Motor neuron (in vitro differentiated cells): ENCODE results near the gene VASP. TPM values are rescaled to one million over a fixed set of nuclear protein-coding genes. Genes with fewer than 3 reads are reported as not detected.

Experiments used
- ATAC-seq, 8 experiments: fragments of 200-7000 bp; cut with Tn5 transposase; replicated peaks in 6 of 8; 2 replicates each; pipeline ENCODE4 v1.8.0; 2021; ENCODE audit warnings: mild to moderate bottlenecking in 8 of 8, moderate library complexity in 8 of 8
- H3K27ac ChIP-seq, 2 donors: fragments of 250-450 bp; sonication (Bioruptor Pico); 2 replicates each; pipeline ENCODE4 v1.9.0; 2021; ENCODE audit warnings: antibody characterized with exemption in 2 of 2, mild to moderate bottlenecking in 2 of 2, moderate library complexity in 1 of 2
- H3K4me1 ChIP-seq, 2 donors: fragments of 250-450 bp; sonication (Bioruptor Pico); replicated peaks in 1 of 2; 2 replicates each; pipeline ENCODE4 v1.6.1; 2021; ENCODE audit warnings: antibody characterized with exemption in 2 of 2, mild to moderate bottlenecking in 2 of 2, moderate library complexity in 1 of 2
- H3K4me3 ChIP-seq, 5 donors: fragments of 250-450 bp; sonication (Bioruptor Pico); 2 replicates each; pipeline ENCODE4 v1.9.0; 2021; ENCODE audit warnings: antibody characterized with exemption in 5 of 5, mild to moderate bottlenecking in 5 of 5, moderate library complexity in 4 of 5
- WGBS, 10 experiments: fragments of 450-650 bp; shearing (Covaris generic); methylation state at CpG; one replicate each; pipeline ENCODE4 v1.0.0; 2022; 5-methylcytosine and 5-hydroxymethylcytosine counted together
- in situ Hi-C, 9 experiments: fragments of 400-800 bp; cut with MboI; loops; one replicate each; pipeline ENCODE4 v1.15.0; 2021; ENCODE audit warnings: low sequenced_read_pairs in 9 of 9, low pct_unique_long_range_greater_than_20kb in 2 of 9; ENCODE audit not compliant: unreplicated experiment in 9 of 9
- total RNA-seq, 8 experiments: library from RNA; unstranded; fragments of 300-600 nt; gene quantifications; 2 replicates each; pipeline versions ENCODE4 v1.2.3 to v1.2.4, GENCODE V29; 2022

The VASP gene
- 10 to 100 TPM; 11.6 to 52.1 (median 23.7) TPM for total RNA-seq

- Histone ChIP-seq H3K4me1 (peaks cover 6 to 12% of the 10 kb centered on the region in 2 donors), H3K27ac (peak within 1 kb of the TSS; percentile 31 to 64), H3K4me3 (peak within 1 kb of the TSS; percentile 69 to 95 (median 84))
- ATAC-seq = peak; percentile 34 to 69 (median 48)
- 0 to 2% (median 0%) methylated on average over 2 to 7 of the region's 65 CpGs; no CpG with 5 or more reads in 7 of the 10 experiments for WGBS, 10 experiments
- in situ Hi-C loops = loop anchor here in 1 of 9 experiments (25.0 kb wide), 1 partner anchor 180 kb away; the partner anchor contains the start of genes QPCTL and SNRPD2
Measured at GRCh38 chr19:45506989-45507871, at the start of gene VASP. Gene VASP, plus strand, starts transcription at chr19:45507479. Its CDS starts 293 bp downstream, at chr19:45507772.

- no peak for ATAC-seq
- no peak overlapping the region for H3K27ac ChIP-seq
- no peak overlapping the region for H3K4me3 ChIP-seq
- in situ Hi-C loops = no loop called here
- H3K4me1 ChIP-seq = peaks cover 5 to 10% of the 10 kb centered on the region in 2 donors
Measured at GRCh38 chr19:45457776-45458175, 49.5 kb upstream of the VASP start.

- Histone ChIP-seq H3K4me1 (peaks cover 2 to 3% of the 10 kb centered on the region in 2 donors), H3K27ac (no peak overlapping the region), H3K4me3 (no peak overlapping the region)
- 20 to 80% (median 54%) methylated on average over 1 to 5 of the region's 8 CpGs; no CpG with 5 or more reads in 6 of the 10 experiments for WGBS, 10 experiments
- no peak for ATAC-seq
- in situ Hi-C loops = no loop called here
Measured at GRCh38 chr19:45460807-45461347, 46.4 kb upstream of the VASP start.

GRCh38 chr19:45462174-45462573, 45.1 kb upstream of the VASP start:
- Histone ChIP-seq H3K4me1 (no peaks in the 10 kb centered on the region), H3K27ac (no peak overlapping the region), H3K4me3 (no peak overlapping the region)
- no peak for ATAC-seq
- in situ Hi-C loops = no loop called here
- WGBS, 10 experiments = 36 to 80% (median 68%) methylated on average over 1 to 4 of the region's 4 CpGs; no CpG with 5 or more reads in 2 of the 10 experiments

GRCh38 chr19:45463241-45463640, 44.0 kb upstream of the VASP start:
- in situ Hi-C loops = no loop called here
- no peak overlapping the region for H3K27ac ChIP-seq
- no peak for ATAC-seq
- WGBS, 10 experiments = 20 to 94% (median 80%) methylated on average over 1 to 3 of the region's 4 CpGs; no CpG with 5 or more reads in 4 of the 10 experiments
- no peak overlapping the region for H3K4me3 ChIP-seq
- H3K4me1 ChIP-seq = no peaks in the 10 kb centered on the region

- 40 to 100% (median 70%) methylated on average over 1 to 2 of the region's 2 CpGs; no CpG with 5 or more reads in 3 of the 10 experiments for WGBS, 10 experiments
- in situ Hi-C loops = no loop called here
- Histone ChIP-seq H3K4me1 (no peaks in the 10 kb centered on the region), H3K27ac (no peak overlapping the region), H3K4me3 (no peak overlapping the region)
- no peak for ATAC-seq
Measured at GRCh38 chr19:45464274-45464673, 43.0 kb upstream of the VASP start.

- Histone ChIP-seq H3K4me3 (no peak overlapping the region), H3K27ac (no peak overlapping the region), H3K4me1 (peaks cover 0 to 1% of the 10 kb centered on the region in 2 donors)
- in situ Hi-C loops = no loop called here
- 0 to 100% (median 10%) methylated on average over 1 to 3 of the region's 8 CpGs; no CpG with 5 or more reads in 6 of the 10 experiments for WGBS, 10 experiments
- ATAC-seq = no peak
Measured at GRCh38 chr19:45464852-45465441, 42.3 kb upstream of the VASP start.

GRCh38 chr19:45467115-45467455, 40.2 kb upstream of the VASP start:
- in situ Hi-C loops = no loop called here
- H3K27ac ChIP-seq = no peak overlapping the region
- H3K4me3 ChIP-seq = peak overlapping the region; percentile 46 to 69 (median 64)
- no peak for ATAC-seq
- peaks cover 0 to 3% of the 10 kb centered on the region in 2 donors for H3K4me1 ChIP-seq
- WGBS, 10 experiments = 0 to 10% (median 0%) methylated on average over 1 to 7 of the region's 11 CpGs; no CpG with 5 or more reads in 4 of the 10 experiments

GRCh38 chr19:45467456-45468158, 39.7 kb upstream of the VASP start, which contains the start of gene FOSB:
Gene FOSB, plus strand, starts transcription at chr19:45467996. Its CDS starts 591 bp downstream, at chr19:45468587.
- H3K27ac ChIP-seq = peak within 1 kb of the TSS; percentile 67 to 83
- peak; percentile 5 to 43 (median 28) for ATAC-seq
- 0 to 10% (median 0%) methylated on average over 1 to 5 of the region's 56 CpGs; no CpG with 5 or more reads in 3 of the 10 experiments for WGBS, 10 experiments

GRCh38 chr19:45468159-45468651, 39.1 kb upstream of the VASP start:
- Histone ChIP-seq H3K4me3 (peak overlapping the region; percentile 46 to 69 (median 64)), H3K27ac (peak overlapping the region; percentile 67 to 83), H3K4me1 (peaks cover 0 to 11% of the 10 kb centered on the region in 2 donors)
- 0 to 4% (median 0%) methylated on average over 1 to 12 of the region's 31 CpGs; no CpG with 5 or more reads in 1 of the 10 experiments for WGBS, 10 experiments
- ATAC-seq = no peak
- in situ Hi-C loops = no loop called here

More at GRCh38 chr19:45467456-45468158, 39.7 kb upstream of the VASP start, which contains the start of gene FOSB:
- Histone ChIP-seq H3K4me1 (peaks cover 0 to 8% of the 10 kb centered on the region in 2 donors), H3K4me3 (peak within 1 kb of the TSS; percentile 46 to 69 (median 64))
- in situ Hi-C loops = no loop called here

GRCh38 chr19:45468803-45469131, 38.5 kb upstream of the VASP start:
- Histone ChIP-seq H3K4me1 (peaks cover 0 to 11% of the 10 kb centered on the region in 2 donors), H3K27ac (peak overlapping the region; percentile 67 to 83), H3K4me3 (peak overlapping the region; percentile 46 to 69 (median 64))
- 20% methylated on average over 1 of the region's 19 CpGs; no CpG with 5 or more reads in 9 of the 10 experiments for WGBS, 10 experiments
- in situ Hi-C loops = no loop called here
- ATAC-seq = peak; percentile 2 to 51 (median 44)
